ENCODE results near the gene DCLRE1B. TPM values are rescaled to one million over a fixed set of nuclear protein-coding genes. Genes with fewer than 3 reads are reported as not detected.

The DCLRE1B gene
- total and polyA plus RNA-seq, 4 donors: 0.82 to 6.6 (median 1.2) TPM

DNA sequence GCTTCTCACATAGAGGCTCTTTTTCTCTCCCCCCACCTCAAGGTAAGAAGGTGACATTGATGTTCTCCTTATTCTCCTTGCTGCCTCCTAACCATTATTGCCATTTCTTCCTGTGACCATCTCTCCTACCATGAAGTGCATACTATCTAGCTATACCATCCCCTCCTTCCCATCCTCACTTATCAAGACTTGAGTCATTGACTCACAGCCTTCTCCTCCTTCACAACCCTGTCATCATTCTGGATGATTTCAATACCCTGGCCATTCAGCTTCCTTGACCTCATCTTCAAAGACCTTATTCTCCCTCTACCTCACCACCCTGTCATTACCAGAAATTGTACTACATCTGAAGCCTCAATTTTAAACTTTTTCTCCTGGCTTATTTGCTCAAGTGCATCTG, 13.1 kb downstream of the DCLRE1B start:
- TF ChIP-seq, protein P1, sequence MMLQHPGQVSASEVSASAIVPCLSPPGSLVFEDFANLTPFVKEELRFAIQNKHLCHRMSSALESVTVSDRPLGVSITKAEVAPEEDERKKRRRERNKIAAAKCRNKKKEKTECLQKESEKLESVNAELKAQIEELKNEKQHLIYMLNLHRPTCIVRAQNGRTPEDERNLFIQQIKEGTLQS (IDR thresholded peaks at IDR 0.05): no peak
- TF ChIP-seq TAF1 (conservative IDR thresholded peaks at IDR 0.05): no peak
- TF ChIP-seq HNF4A (conservative IDR thresholded peaks at IDR 0.05): no peak
- TF ChIP-seq RAD21 (IDR thresholded peaks at IDR 0.05): no peak
- no peak for TF ChIP-seq HNF4G (IDR thresholded peaks at IDR 0.05)
- TF ChIP-seq FOXA2 (IDR thresholded peaks at IDR 0.05): no peak
- no peak for TF ChIP-seq YY1 (IDR thresholded peaks at IDR 0.05)
- no peaks in the 10 kb centered on the region for H3K36me3 ChIP-seq (ENCODE audit: control insufficient read depth in 4 of 4, insufficient read depth in 3 of 4, low read depth in 1 of 4, low read length in 3 of 4)
- no peak for DNase-seq (ENCODE audit: low spot score)

DNA sequence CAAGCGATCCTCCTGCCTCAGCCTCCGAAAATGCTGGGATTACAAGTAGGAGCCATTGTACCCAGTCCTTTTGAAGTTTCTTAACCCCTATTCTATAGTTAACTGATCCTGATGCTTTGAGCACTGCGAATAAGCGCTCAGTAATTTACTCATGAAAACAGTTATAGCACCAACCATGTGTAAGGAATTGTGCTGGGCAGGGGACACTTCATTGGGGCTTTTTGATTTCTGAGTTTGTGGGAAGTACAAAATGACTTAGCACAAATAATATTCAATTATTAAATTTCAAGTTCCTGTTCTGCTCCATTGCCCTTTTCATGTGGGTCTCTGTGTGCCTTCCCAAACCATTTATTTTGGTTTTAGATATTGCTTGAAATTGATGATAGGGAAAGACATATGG, 17.8 kb downstream of the DCLRE1B start:
- Histone ChIP-seq H3K36me3 (ENCODE audit: control insufficient read depth in 4 of 4, insufficient read depth in 3 of 4, low read depth in 1 of 4, low read length in 3 of 4) (no peaks in the 10 kb centered on the region), H3K4me1 (ENCODE audit: control insufficient read depth in 4 of 4, insufficient read depth in 4 of 4, low read length in 3 of 4) (peaks cover 0 to 4% (median under 1%) of the 10 kb centered on the region in 4 donors), H3K9ac (ENCODE audit: low read depth in 1 of 2, low read length in 2 of 2) (no peak overlapping the region), H3K9me3 (ENCODE audit: control insufficient read depth in 4 of 4, low read length in 3 of 4) (no peaks in the 10 kb centered on the region), H3K4me3 (ENCODE audit: low read depth in 1 of 3, low read length in 3 of 3) (no peak overlapping the region), H3K27me3 (ENCODE audit: control insufficient read depth in 4 of 4, insufficient read depth in 4 of 4, low read length in 3 of 4) (no peaks in the 10 kb centered on the region), H3K27ac (ENCODE audit: low read depth in 1 of 2, low read length in 2 of 2) (no peak overlapping the region)
- 71% methylated on average over 4 of the region's 4 CpGs for WGBS
- TF ChIP-seq RXRA (IDR thresholded peaks at IDR 0.05) (no peak), HNF4G (IDR thresholded peaks at IDR 0.05) (no peak), RAD21 (IDR thresholded peaks at IDR 0.05) (no peak), SP1 (IDR thresholded peaks at IDR 0.05) (no peak), HNF4A (conservative IDR thresholded peaks at IDR 0.05) (no peak), TAF1 (conservative IDR thresholded peaks at IDR 0.05) (no peak), FOXA2 (IDR thresholded peaks at IDR 0.05) (no peak), NR2F2 (IDR thresholded peaks at IDR 0.05) (no peak), GABPA (IDR thresholded peaks at IDR 0.05 in 1 of 2, conservative IDR thresholded peaks at IDR 0.05 in 1 of 2) (no peak), REST (IDR thresholded peaks at IDR 0.05) (no peak), FOXA1 (IDR thresholded peaks at IDR 0.05) (no peak), EGR1 (IDR thresholded peaks at IDR 0.05; ENCODE audit: low read depth in 2 of 2) (no peak), CTCF (IDR thresholded peaks at IDR 0.05; ENCODE audit: low read depth, low read length, missing input control) (no peak), JUND (IDR thresholded peaks at IDR 0.05) (no peak)
- TF ChIP-seq, protein P1 (IDR thresholded peaks at IDR 0.05): no peak
- TF ChIP-seq, protein P2, sequence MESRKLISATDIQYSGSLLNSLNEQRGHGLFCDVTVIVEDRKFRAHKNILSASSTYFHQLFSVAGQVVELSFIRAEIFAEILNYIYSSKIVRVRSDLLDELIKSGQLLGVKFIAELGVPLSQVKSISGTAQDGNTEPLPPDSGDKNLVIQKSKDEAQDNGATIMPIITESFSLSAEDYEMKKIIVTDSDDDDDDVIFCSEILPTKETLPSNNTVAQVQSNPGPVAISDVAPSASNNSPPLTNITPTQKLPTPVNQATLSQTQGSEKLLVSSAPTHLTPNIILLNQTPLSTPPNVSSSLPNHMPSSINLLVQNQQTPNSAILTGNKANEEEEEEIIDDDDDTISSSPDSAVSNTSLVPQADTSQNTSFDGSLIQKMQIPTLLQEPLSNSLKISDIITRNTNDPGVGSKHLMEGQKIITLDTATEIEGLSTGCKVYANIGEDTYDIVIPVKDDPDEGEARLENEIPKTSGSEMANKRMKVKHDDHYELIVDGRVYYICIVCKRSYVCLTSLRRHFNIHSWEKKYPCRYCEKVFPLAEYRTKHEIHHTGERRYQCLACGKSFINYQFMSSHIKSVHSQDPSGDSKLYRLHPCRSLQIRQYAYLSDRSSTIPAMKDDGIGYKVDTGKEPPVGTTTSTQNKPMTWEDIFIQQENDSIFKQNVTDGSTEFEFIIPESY (IDR thresholded peaks at IDR 0.05): no peak
- TF ChIP-seq, protein P3, sequence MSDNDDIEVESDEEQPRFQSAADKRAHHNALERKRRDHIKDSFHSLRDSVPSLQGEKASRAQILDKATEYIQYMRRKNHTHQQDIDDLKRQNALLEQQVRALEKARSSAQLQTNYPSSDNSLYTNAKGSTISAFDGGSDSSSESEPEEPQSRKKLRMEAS (IDR thresholded peaks at IDR 0.05): no peak
- DNase-seq (ENCODE audit: low spot score): no peak

More for the DNA sequence above, 13.1 kb downstream of the DCLRE1B start:
- no peak overlapping the region for H3K4me3 ChIP-seq (ENCODE audit: low read depth in 1 of 3, low read length in 3 of 3)
- H3K27ac ChIP-seq (ENCODE audit: low read depth in 1 of 2, low read length in 2 of 2): no peak overlapping the region
- H3K27me3 ChIP-seq (ENCODE audit: control insufficient read depth in 4 of 4, insufficient read depth in 4 of 4, low read length in 3 of 4): no peaks in the 10 kb centered on the region
- H3K9me3 ChIP-seq (ENCODE audit: control insufficient read depth in 4 of 4, low read length in 3 of 4): no peaks in the 10 kb centered on the region
- no peaks in the 10 kb centered on the region for H3K4me1 ChIP-seq (ENCODE audit: control insufficient read depth in 4 of 4, insufficient read depth in 4 of 4, low read length in 3 of 4)
- no peak overlapping the region for H3K9ac ChIP-seq (ENCODE audit: low read depth in 1 of 2, low read length in 2 of 2)

Measured in liver (tissue), 9 donors.